OCI-LY1 (cell line): ENCODE results near the gene NYAP1.

Experiments
- H2AFZ ChIP-seq: fragments of 200-600 bp; sonication (generic), shearing (Covaris generic); 2 replicates; pipeline ENCODE4 v1.6.0; 2014; ENCODE audit warnings: antibody characterized with exemption, mild to moderate bottlenecking, low read length
- H3F3A ChIP-seq: fragments of 200-600 bp; sonication (generic), shearing (Covaris generic); 2 replicates; pipeline ENCODE4 v1.6.0; 2014; ENCODE audit warnings: mild to moderate bottlenecking, antibody characterized with exemption, low read length, moderate library complexity; ENCODE audit not compliant: insufficient read depth
- H3K27ac ChIP-seq: fragments of 200-600 bp; sonication (generic); 2 replicates; pipeline ENCODE4 v1.5.1; 2014; ENCODE audit warnings: low read length, mixed run types, mild to moderate bottlenecking, low read depth; ENCODE audit not compliant: poor library complexity, severe bottlenecking
- H3K27me3 ChIP-seq: fragments of 200-600 bp; sonication (generic); 2 replicates; pipeline ENCODE4 v1.6.0; 2014; ENCODE audit warnings: antibody characterized with exemption, mild to moderate bottlenecking, low read length, moderate library complexity; ENCODE audit not compliant: insufficient read depth
- H3K36me3 ChIP-seq: fragments of 200-600 bp; sonication (generic); 2 replicates; pipeline ENCODE4 v1.6.1; 2014; ENCODE audit warnings: mild to moderate bottlenecking, antibody characterized with exemption, low read length, moderate library complexity, mixed read lengths; ENCODE audit not compliant: insufficient read depth
- H3K4me1 ChIP-seq: fragments of 200-600 bp; sonication (generic); 2 replicates; pipeline ENCODE4 v1.5.1; 2014; ENCODE audit warnings: mild to moderate bottlenecking, low read length, moderate library complexity; ENCODE audit not compliant: insufficient read depth, severe bottlenecking
- H3K4me2 ChIP-seq: fragments of 200-600 bp; sonication (generic), shearing (Covaris generic); 2 replicates; pipeline ENCODE4 v1.6.1; 2014; ENCODE audit warnings: low read length
- H3K4me3 ChIP-seq: fragments of 200-600 bp; sonication (generic); 2 replicates; pipeline ENCODE4 v1.5.1; 2014; ENCODE audit warnings: low read length, low read depth, mild to moderate bottlenecking, mixed read lengths; ENCODE audit not compliant: poor library complexity, severe bottlenecking
- H3K79me2 ChIP-seq: fragments of 200-600 bp; shearing (Covaris generic); 2 replicates; pipeline ENCODE4 v1.6.1; 2016; ENCODE audit warnings: mixed run types, low read length, mixed read lengths; ENCODE audit not compliant: insufficient read depth
- H3K9ac ChIP-seq: fragments of 200-600 bp; sonication (generic), shearing (Covaris generic); 2 replicates; pipeline ENCODE4 v1.6.1; 2014; ENCODE audit warnings: mild to moderate bottlenecking, low read length, mixed read lengths
- H3K9me2 ChIP-seq: fragments of 200-600 bp; sonication (generic), shearing (Covaris generic); 2 replicates; pipeline ENCODE4 v1.6.1; 2014; ENCODE audit warnings: low read depth, mild to moderate bottlenecking, low read length, mixed read lengths
- H3K9me3 ChIP-seq: fragments of 200-600 bp; shearing (Covaris generic); 2 replicates; pipeline ENCODE4 v1.6.1; 2014; ENCODE audit warnings: low read length, mixed read lengths
- H4K20me1 ChIP-seq: fragments of 200-600 bp; sonication (generic), shearing (Covaris generic); 2 replicates; pipeline ENCODE4 v1.6.0; 2016; ENCODE audit warnings: mild to moderate bottlenecking, low read length; ENCODE audit not compliant: insufficient read depth
- CTCF ChIP-seq: fragments of 200-600 bp; sonication (generic), shearing (Covaris generic); IDR thresholded peaks from 2 replicates; pipeline ENCODE4 v1.5.1; 2017; ENCODE audit warnings: mild to moderate bottlenecking, antibody characterized with exemption, low read length, moderate library complexity, mixed read lengths
- EZH2 ChIP-seq: fragments of 200-600 bp; sonication (generic), shearing (Covaris generic); IDR thresholded peaks from 2 replicates; pipeline ENCODE4 v1.8.0; 2017; ENCODE audit warnings: borderline replicate concordance, mixed run types, mild to moderate bottlenecking, antibody characterized with exemption, low read length, moderate library complexity, mixed read lengths

Gene NYAP1

GRCh38 chr7:100485471-100485876 lies 1.7 kb downstream of the NYAP1 start:
- Histone ChIP-seq H3K9me2 (no peaks in the 10 kb centered on the region), H3K27me3 (peaks cover 7% of the 10 kb centered on the region; the same call in 1 of the 2 replicates), H3F3A (no peaks in the 10 kb centered on the region), H4K20me1 (no peaks in the 10 kb centered on the region), H3K4me2 (no peak overlapping the region), H3K36me3 (no peaks in the 10 kb centered on the region), H3K9ac (no peak overlapping the region), H3K79me2 (no peaks in the 10 kb centered on the region), H3K4me3 (no peak overlapping the region), H3K9me3 (no peaks in the 10 kb centered on the region), H2AFZ (no peak overlapping the region), H3K27ac (no peak overlapping the region), H3K4me1 (peaks cover 7% of the 10 kb centered on the region)
- TF ChIP-seq CTCF: no peak
- TF ChIP-seq EZH2: no peak

GRCh38 chr7:100486111-100486636 lies 2.4 kb downstream of the NYAP1 start:
- Histone ChIP-seq H3K4me3 (no peak overlapping the region), H3K27me3 (peaks cover 7% of the 10 kb centered on the region; the same call in 1 of the 2 replicates), H3K79me2 (no peaks in the 10 kb centered on the region), H3K9me2 (no peaks in the 10 kb centered on the region), H3K4me2 (no peak overlapping the region), H3K9ac (no peak overlapping the region), H3K9me3 (no peaks in the 10 kb centered on the region), H3F3A (no peaks in the 10 kb centered on the region), H3K27ac (no peak overlapping the region), H3K4me1 (peaks cover 7% of the 10 kb centered on the region), H3K36me3 (no peaks in the 10 kb centered on the region), H2AFZ (no peak overlapping the region), H4K20me1 (no peaks in the 10 kb centered on the region)
- TF ChIP-seq CTCF: no peak
- no peak for TF ChIP-seq EZH2

- H3K27me3 ChIP-seq: peaks cover 7% of the 10 kb centered on the region; the same call in 1 of the 2 replicates
- no peaks in the 10 kb centered on the region for H4K20me1 ChIP-seq
- no peaks in the 10 kb centered on the region for H3K9me3 ChIP-seq
- no peaks in the 10 kb centered on the region for H3K79me2 ChIP-seq
- H3K9ac ChIP-seq: no peak overlapping the region
- no peaks in the 10 kb centered on the region for H3F3A ChIP-seq
- no peaks in the 10 kb centered on the region for H3K36me3 ChIP-seq
- H3K4me2 ChIP-seq: no peak overlapping the region
- no peak overlapping the region for H2AFZ ChIP-seq
- H3K4me1 ChIP-seq: peaks cover 7% of the 10 kb centered on the region
- H3K9me2 ChIP-seq: no peaks in the 10 kb centered on the region
- TF ChIP-seq EZH2 (no peak), CTCF (no peak)
- no peak overlapping the region for H3K27ac ChIP-seq
- no peak overlapping the region for H3K4me3 ChIP-seq
Measured at GRCh38 chr7:100486753-100487446, 3.2 kb downstream of the NYAP1 start.
